OCI-LY3 (cell line): ENCODE measurements around the gene EIF1AD.

Source experiments
- CTCF ChIP-seq: fragments of 200-600, 300-600 bp; sonication (generic); IDR thresholded peaks from 2 replicates; pipeline ENCODE4 v1.5.1; 2014; ENCODE audit warnings: antibody characterized with exemption, low read length, low read depth
- EZH2phosphoT487 ChIP-seq: fragments of 200-600 bp; shearing (Covaris generic); IDR thresholded peaks from 2 replicates; pipeline ENCODE4 v1.6.1; 2018; ENCODE audit warnings: antibody characterized with exemption, mixed run types, low read depth

GRCh38 chr11:66050581-66051231 lies 48.7 kb upstream of the EIF1AD start:
- TF ChIP-seq CTCF, result no peak
- TF ChIP-seq EZH2phosphoT487, result no peak
